ENCODE results near the gene SEC11A.

DNA sequence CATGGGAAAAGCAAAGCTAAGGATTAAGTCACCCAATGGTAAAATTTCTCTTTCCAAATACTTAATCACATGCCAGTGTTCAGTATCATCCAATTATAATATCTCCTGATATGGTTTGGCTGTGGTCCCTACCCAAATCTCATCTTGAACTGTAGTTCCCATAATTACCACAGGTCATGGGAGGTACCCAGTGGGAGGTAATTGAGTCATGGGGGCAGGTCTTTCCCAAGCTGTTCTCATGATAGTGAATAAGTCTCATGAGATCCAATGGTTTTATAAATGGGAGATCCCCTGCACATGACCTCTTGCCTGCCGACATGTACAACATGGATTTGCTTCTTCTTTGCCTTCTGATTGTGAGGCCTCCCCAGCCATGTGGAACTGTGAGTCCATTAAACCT lies 31.8 kb downstream of the SEC11A start:
- TF ChIP-seq POLR2A (IDR thresholded peaks at IDR 0.05), result no peak
- TF ChIP-seq, protein P1, sequence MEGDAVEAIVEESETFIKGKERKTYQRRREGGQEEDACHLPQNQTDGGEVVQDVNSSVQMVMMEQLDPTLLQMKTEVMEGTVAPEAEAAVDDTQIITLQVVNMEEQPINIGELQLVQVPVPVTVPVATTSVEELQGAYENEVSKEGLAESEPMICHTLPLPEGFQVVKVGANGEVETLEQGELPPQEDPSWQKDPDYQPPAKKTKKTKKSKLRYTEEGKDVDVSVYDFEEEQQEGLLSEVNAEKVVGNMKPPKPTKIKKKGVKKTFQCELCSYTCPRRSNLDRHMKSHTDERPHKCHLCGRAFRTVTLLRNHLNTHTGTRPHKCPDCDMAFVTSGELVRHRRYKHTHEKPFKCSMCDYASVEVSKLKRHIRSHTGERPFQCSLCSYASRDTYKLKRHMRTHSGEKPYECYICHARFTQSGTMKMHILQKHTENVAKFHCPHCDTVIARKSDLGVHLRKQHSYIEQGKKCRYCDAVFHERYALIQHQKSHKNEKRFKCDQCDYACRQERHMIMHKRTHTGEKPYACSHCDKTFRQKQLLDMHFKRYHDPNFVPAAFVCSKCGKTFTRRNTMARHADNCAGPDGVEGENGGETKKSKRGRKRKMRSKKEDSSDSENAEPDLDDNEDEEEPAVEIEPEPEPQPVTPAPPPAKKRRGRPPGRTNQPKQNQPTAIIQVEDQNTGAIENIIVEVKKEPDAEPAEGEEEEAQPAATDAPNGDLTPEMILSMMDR (IDR thresholded peaks at IDR 0.05), result no peak
- no peak for TF ChIP-seq EP300 (IDR thresholded peaks at IDR 0.05; ENCODE audit: low read depth)
